GM04503 (cell line): Measurements from ENCODE around the gene TGM1.
"Not testable (repeated sequence)": the region's sequence is repeated elsewhere in the genome, so short reads cannot be mapped to it uniquely, and the experiment has no call there.

Experiments
- DNase-seq: peaks from one replicate; pipeline ENCODE4 v3.0.0-alpha.2; 2012; ENCODE audit warnings: low read depth

Gene TGM1

GRCh38 chr14:24254630-24255392, 8.2 kb downstream of the TGM1 start:
- no peak for DNase-seq

GRCh38 chr14:24253936-24254335, 9.0 kb downstream of the TGM1 start:
- no peak for DNase-seq

- no peak for DNase-seq
Observed at GRCh38 chr14:24252289-24253124, 10.5 kb downstream of the TGM1 start.

GRCh38 chr14:24251880-24252288, 11.1 kb downstream of the TGM1 start:
- peak; percentile 31 for DNase-seq

- DNase-seq = no peak
Observed at GRCh38 chr14:24250354-24250753, 12.6 kb downstream of the TGM1 start.

GRCh38 chr14:24249230-24250021, 13.6 kb downstream of the TGM1 start:
- DNase-seq = no peak

GRCh38 chr14:24247422-24247821, 15.6 kb downstream of the TGM1 start:
- DNase-seq = no peak

- no peak for DNase-seq
Observed at GRCh38 chr14:24246765-24247212, 16.2 kb downstream of the TGM1 start.

- DNase-seq = not testable (repeated sequence)
Observed at GRCh38 chr14:24245350-24245749, 17.6 kb downstream of the TGM1 start.

GRCh38 chr14:24243336-24243836, 19.6 kb downstream of the TGM1 start:
- DNase-seq = no peak

GRCh38 chr14:24241829-24242443, 21.0 kb downstream of the TGM1 start:
- DNase-seq = no peak

GRCh38 chr14:24240110-24240918, 22.7 kb downstream of the TGM1 start:
- DNase-seq = no peak

GRCh38 chr14:24238527-24239037, 24.4 kb downstream of the TGM1 start:
- DNase-seq = no peak

GRCh38 chr14:24238123-24238522, 24.9 kb downstream of the TGM1 start:
- no peak for DNase-seq

GRCh38 chr14:24237463-24237955, 25.5 kb downstream of the TGM1 start:
- no peak for DNase-seq

GRCh38 chr14:24236689-24237462, 26.1 kb downstream of the TGM1 start:
- no peak for DNase-seq

GRCh38 chr14:24235804-24236688, 26.9 kb downstream of the TGM1 start:
- DNase-seq = no peak
